Gastroesophageal sphincter (tissue), 3 donors: Measurements from ENCODE around the gene HIVEP3.

Experiments
- POLR2A ChIP-seq, 2 donors: fragments of 450-650 bp; IDR thresholded peaks; one replicate each; pipeline ENCODE4 v1.6.1; 2017; ENCODE audit warnings: antibody characterized with exemption in 2 of 2, mild to moderate bottlenecking in 2 of 2, moderate library complexity in 1 of 2
- POLR2AphosphoS5 ChIP-seq: sonication (generic); formaldehyde crosslinking; IDR thresholded peaks from one replicate; pipeline ENCODE4 v1.6.1; 2017; ENCODE audit warnings: antibody characterized with exemption
- TF ChIP-seq, protein P1 (sequence below), 4 experiments: fragments of 200-600 bp in 2 of 4; fragments of 450-650 bp in 2 of 4; sonication (generic) in 1 of 4; IDR thresholded peaks; one replicate each; pipeline ENCODE4 v1.5.1; 2017 to 2019; ENCODE audit warnings: antibody characterized with exemption in 4 of 4, mild to moderate bottlenecking in 2 of 4, moderate library complexity in 2 of 4

DNA sequence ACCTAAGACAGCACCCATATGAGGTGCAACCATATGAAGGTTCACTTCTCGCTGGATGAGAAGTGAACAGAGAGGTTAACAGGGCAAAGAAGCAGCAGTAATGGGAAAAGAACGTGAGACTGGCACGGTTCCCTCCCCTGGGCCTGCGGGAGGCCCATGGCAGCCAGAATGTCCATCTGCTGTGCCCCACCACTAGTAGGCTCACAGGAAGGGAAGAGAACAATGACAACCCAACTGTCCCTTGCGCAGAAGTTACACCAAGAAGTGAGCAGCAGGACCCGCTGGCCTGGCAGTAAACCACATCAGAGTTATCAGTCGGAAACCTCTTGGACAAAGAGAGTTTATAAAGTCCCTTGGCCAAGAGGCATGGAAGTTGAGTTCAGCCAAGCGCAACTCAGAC is 11.3 kb downstream of the HIVEP3 start:
- TF ChIP-seq POLR2AphosphoS5 (no peak), POLR2A (IDR thresholded peaks at IDR 0.05) (no peak)
- TF ChIP-seq, protein P1, sequence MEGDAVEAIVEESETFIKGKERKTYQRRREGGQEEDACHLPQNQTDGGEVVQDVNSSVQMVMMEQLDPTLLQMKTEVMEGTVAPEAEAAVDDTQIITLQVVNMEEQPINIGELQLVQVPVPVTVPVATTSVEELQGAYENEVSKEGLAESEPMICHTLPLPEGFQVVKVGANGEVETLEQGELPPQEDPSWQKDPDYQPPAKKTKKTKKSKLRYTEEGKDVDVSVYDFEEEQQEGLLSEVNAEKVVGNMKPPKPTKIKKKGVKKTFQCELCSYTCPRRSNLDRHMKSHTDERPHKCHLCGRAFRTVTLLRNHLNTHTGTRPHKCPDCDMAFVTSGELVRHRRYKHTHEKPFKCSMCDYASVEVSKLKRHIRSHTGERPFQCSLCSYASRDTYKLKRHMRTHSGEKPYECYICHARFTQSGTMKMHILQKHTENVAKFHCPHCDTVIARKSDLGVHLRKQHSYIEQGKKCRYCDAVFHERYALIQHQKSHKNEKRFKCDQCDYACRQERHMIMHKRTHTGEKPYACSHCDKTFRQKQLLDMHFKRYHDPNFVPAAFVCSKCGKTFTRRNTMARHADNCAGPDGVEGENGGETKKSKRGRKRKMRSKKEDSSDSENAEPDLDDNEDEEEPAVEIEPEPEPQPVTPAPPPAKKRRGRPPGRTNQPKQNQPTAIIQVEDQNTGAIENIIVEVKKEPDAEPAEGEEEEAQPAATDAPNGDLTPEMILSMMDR (IDR thresholded peaks at IDR 0.05) = no peak
